K562 (cell line): ENCODE data around the gene FAM43B. TPM values are rescaled to one million over a fixed set of nuclear protein-coding genes. Genes with fewer than 3 reads are reported as not detected.

Experiments
- ATAC-seq: fragments of 200-7000 bp; cut with Tn5 transposase; 3 replicates; pipeline ENCODE4 v1.9.1; 2020; ENCODE audit warnings: moderate library complexity
- BruUV-seq: library from RNA; stranded (reverse); fragments of 400-500 nt; replicated peaks from 2 replicates; lab custom pipeline; 2021; lab: Mats Ljungman, UMichigan
- CTCF ChIA-PET: fragments of 300-600 bp; formaldehyde crosslinking; extraction: SDS; loops from one replicate; lab custom pipeline; 2021; ENCODE audit warnings: low intra/inter-chr PET ratio; lab: Yijun Ruan, JAX
- POLR2A ChIA-PET: fragments of 300-600, 350-650 bp; sonication (Branson Sonifier 250); formaldehyde crosslinking; extraction: SDS; loops from one replicate; lab custom pipeline; 2021; ENCODE audit warnings: antibody characterized with exemption, inconsistent platforms; lab: Yijun Ruan, JAX
- DNase-seq, 4 experiments: peaks; one replicate each; pipeline versions ENCODE4 v3.0.0 to v3.0.0-alpha.2; 2011 to 2018; ENCODE audit warnings: low spot score in 3 of 4, mixed read lengths in 3 of 4; ENCODE audit errors: extremely low read depth in 1 of 4
- FAIRE-seq: peaks from 2 replicates; lab custom pipeline; 2011; peaks lifted over from hg19 to GRCh38; lab: Jason Lieb, UNC
- H2AFZ ChIP-seq: 2 replicates; pipeline ENCODE4 v1.6.0; 2011; ENCODE audit warnings: low read depth, low read length, control low read depth, inconsistent platforms
- H3K27ac ChIP-seq: fragments of 200-600 bp; 3 replicates; pipeline ENCODE4 v1.8.0; 2011; ENCODE audit warnings: low read depth, mild to moderate bottlenecking, control low read depth, inconsistent platforms, low read length, moderate library complexity, mixed read lengths; ENCODE audit errors: extremely low read depth
- H3K27me3 ChIP-seq, 2 experiments: fragments of 300-600 bp in 1 of 2; 2 replicates in 1 of 2; 3 replicates in 1 of 2; pipeline versions ENCODE4 v1.6.0 to v1.8.0; 2011; ENCODE audit warnings: inconsistent platforms in 2 of 2, low read length in 2 of 2, mild to moderate bottlenecking in 1 of 2, mixed read lengths in 1 of 2, moderate library complexity in 1 of 2; ENCODE audit not compliant: control insufficient read depth in 2 of 2, insufficient read depth in 2 of 2
- H3K36me3 ChIP-seq: fragments of 300-600 bp; 3 replicates; pipeline ENCODE4 v1.8.0; 2011; ENCODE audit warnings: mild to moderate bottlenecking, low read length, inconsistent platforms; ENCODE audit not compliant: control insufficient read depth, insufficient read depth
- H3K4me1 ChIP-seq, 2 experiments: fragments of 200-600 bp in 1 of 2; replicated peaks in 1 of 2; 2 replicates in 1 of 2; 3 replicates in 1 of 2; pipeline versions ENCODE4 v1.5.1 to v1.8.0; 2011; ENCODE audit warnings: inconsistent platforms in 2 of 2, low read length in 2 of 2, mild to moderate bottlenecking in 1 of 2, mixed read lengths in 1 of 2, moderate library complexity in 1 of 2; ENCODE audit not compliant: control insufficient read depth in 2 of 2, insufficient read depth in 2 of 2
- H3K4me2 ChIP-seq: 2 replicates; pipeline ENCODE4 v1.6.1; 2011; ENCODE audit warnings: low read length, control low read depth, inconsistent platforms, mixed read lengths; ENCODE audit not compliant: insufficient read depth
- H3K4me3 ChIP-seq: fragments of 200-600 bp; sonication (generic), shearing (Covaris generic); 2 replicates; pipeline ENCODE4 v1.5.1; 2016; ENCODE audit warnings: control low read depth, inconsistent platforms
- H3K79me2 ChIP-seq: fragments of 200-600 bp; 3 replicates; pipeline ENCODE4 v1.8.0; 2011; ENCODE audit warnings: low read length, inconsistent platforms; ENCODE audit not compliant: control insufficient read depth, insufficient read depth
- H3K9ac ChIP-seq, 2 experiments: 2 replicates each; pipeline versions ENCODE4 v1.6.0 to v1.6.1; 2011; ENCODE audit warnings: low read depth in 2 of 2, low read length in 2 of 2, control low read depth in 1 of 2, inconsistent platforms in 1 of 2, mild to moderate bottlenecking in 1 of 2, mixed read lengths in 1 of 2; ENCODE audit not compliant: insufficient read depth in 1 of 2
- H3K9me1 ChIP-seq: one replicate; pipeline ENCODE4 v1.6.0; 2011; ENCODE audit warnings: inconsistent platforms, mild to moderate bottlenecking, low read length, moderate library complexity; ENCODE audit not compliant: control insufficient read depth, insufficient read depth
- H3K9me3 ChIP-seq: replicated peaks from 2 replicates; pipeline ENCODE4 v1.5.1; 2011; ENCODE audit warnings: low read depth, low read length, inconsistent platforms; ENCODE audit not compliant: control insufficient read depth, insufficient read depth
- H4K20me1 ChIP-seq: replicated peaks from 2 replicates; pipeline ENCODE4 v1.6.1; 2011; ENCODE audit warnings: low read length, inconsistent platforms, mixed read lengths; ENCODE audit not compliant: control insufficient read depth, insufficient read depth
- BRD4 ChIP-seq: fragments of 200-600 bp; sonication (generic); IDR thresholded peaks from 2 replicates; pipeline ENCODE4 v1.6.1; 2017; ENCODE audit warnings: inconsistent platforms
- SNIP1 ChIP-seq: fragments of 450-650 bp; IDR thresholded peaks from 2 replicates; pipeline ENCODE4 v1.7.1; 2017; ENCODE audit warnings: low read depth, mild to moderate bottlenecking
- WGBS: fragments of 100-300 bp; shearing (Covaris generic); methylation state at CpG from one replicate; pipeline ENCODE4 v1.1.6; 2016; ENCODE audit warnings: low coverage, mixed read lengths; ENCODE audit not compliant: insufficient coverage; ENCODE audit errors: missing lambda C conversion rate; 5-methylcytosine and 5-hydroxymethylcytosine counted together
- in situ Hi-C: fragments of 300-500 bp; cut with MboI; formaldehyde crosslinking; loops from 4 replicates; pipeline ENCODE4 v1.15.0; 2018; ENCODE audit warnings: inconsistent platforms, mixed read lengths
- intact Hi-C: fragments of 100-400 bp; cut with micrococcal nuclease; formaldehyde crosslinking; loops from 2 replicates; pipeline ENCODE4 v1.14.2; 2022
- polyA plus RNA-seq, 8 experiments: library from polyadenylated mRNA; depleted of rRNA in 4 of 8; stranded (reverse) in 5 of 8; unstranded in 3 of 8; fragments of >200 nt; fragmentation: Nextera tagmentation in 2 of 8; fragmentation: Illumina TruSeq in 1 of 8; extraction: Ambion mirVana in 2 of 8; extraction: Trizol in 1 of 8; gene quantifications; 2 replicates each; pipeline versions ENCODE4 v1.2.1 to v1.2.3, GENCODE V29; 2011 to 2014; ENCODE audit warnings: inconsistent platforms in 1 of 8, missing spikeins in 1 of 8
- total RNA-seq, 7 experiments: library from RNA; depleted of rRNA in 6 of 7; stranded (reverse); fragments of >200 nt in 6 of 7; fragmentation: Illumina TruSeq in 2 of 7; extraction: Trizol in 2 of 7; gene quantifications; 2 replicates each; pipeline versions ENCODE4 v1.2.1 to v1.2.3, GENCODE V29; 2011 to 2021; ENCODE audit warnings: low replicate concordance in 1 of 7
- TF ChIP-seq, protein P1 (sequence below): sonication (generic); formaldehyde crosslinking; IDR thresholded peaks from 2 replicates; pipeline ENCODE4 v1.8.1; 2023; ENCODE audit warnings: mild to moderate bottlenecking, missing genetic modification reagents

The FAM43B gene
- total and polyA plus RNA-seq, 9 of the 15 experiments (the other 6 are each of a cell fraction or from before 2014, with no cell fraction given) = not detected

DNA sequence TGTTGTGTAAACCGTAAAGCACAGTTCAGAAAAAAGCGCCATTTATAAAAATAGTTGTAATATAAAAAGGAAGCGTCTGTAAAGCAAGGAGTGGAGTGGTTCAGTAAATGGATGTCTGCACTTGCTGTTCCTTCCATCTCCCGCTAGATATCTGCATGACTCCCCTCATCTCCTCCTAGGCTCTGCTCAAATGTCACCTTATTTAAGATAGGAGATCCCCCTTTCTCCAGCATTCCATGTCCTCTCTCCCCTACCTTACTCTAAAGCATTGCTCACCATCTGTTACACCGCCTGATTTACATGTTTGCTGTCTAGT, 45.2 kb upstream of the FAM43B start:
- DNase-seq (peak in 2 of 4 experiments; percentile 27 to 41), FAIRE-seq (no peak), ATAC-seq (peak; percentile 16)
- intact Hi-C loops = no loop called here
- ChIA-PET POLR2A (interaction anchor here (1.5 kb wide), 1 partner anchor 16 kb away, joined by 3 read pairs; no protein-coding TSS in a partner anchor), CTCF (no interaction called here)
- H3K79me2 ChIP-seq = peaks cover 40% of the 10 kb centered on the region
- H4K20me1 ChIP-seq = no peaks in the 10 kb centered on the region; the same call in 1 of the 2 replicates
- peak overlapping the region; percentile 99 for H3K4me2 ChIP-seq
- in situ Hi-C loops = no loop called here
- peak overlapping the region; percentile 78 for H3K27ac ChIP-seq
- BruUV-seq = no TSS peak
- peaks cover 3 to 11% of the 10 kb centered on the region in 2 experiments; a peak in 3 of 5 replicates for H3K4me1 ChIP-seq
- H3K9me3 ChIP-seq = peaks cover 7% of the 10 kb centered on the region; the same call in 1 of the 2 replicates
- peak overlapping the region; percentile 86 for H3K4me3 ChIP-seq
- peak overlapping the region; percentile 100 for H2AFZ ChIP-seq
- H3K9ac ChIP-seq = peak overlapping the region; percentile 76 to 95
- peaks cover 13 to 14% of the 10 kb centered on the region in 2 experiments; a peak in 4 of 5 replicates for H3K27me3 ChIP-seq
- H3K9me1 ChIP-seq = no peaks in the 10 kb centered on the region
- peaks cover 33% of the 10 kb centered on the region for H3K36me3 ChIP-seq
- 3% methylated on average over 5 of the region's 5 CpGs for WGBS
- TF ChIP-seq, protein P1, sequence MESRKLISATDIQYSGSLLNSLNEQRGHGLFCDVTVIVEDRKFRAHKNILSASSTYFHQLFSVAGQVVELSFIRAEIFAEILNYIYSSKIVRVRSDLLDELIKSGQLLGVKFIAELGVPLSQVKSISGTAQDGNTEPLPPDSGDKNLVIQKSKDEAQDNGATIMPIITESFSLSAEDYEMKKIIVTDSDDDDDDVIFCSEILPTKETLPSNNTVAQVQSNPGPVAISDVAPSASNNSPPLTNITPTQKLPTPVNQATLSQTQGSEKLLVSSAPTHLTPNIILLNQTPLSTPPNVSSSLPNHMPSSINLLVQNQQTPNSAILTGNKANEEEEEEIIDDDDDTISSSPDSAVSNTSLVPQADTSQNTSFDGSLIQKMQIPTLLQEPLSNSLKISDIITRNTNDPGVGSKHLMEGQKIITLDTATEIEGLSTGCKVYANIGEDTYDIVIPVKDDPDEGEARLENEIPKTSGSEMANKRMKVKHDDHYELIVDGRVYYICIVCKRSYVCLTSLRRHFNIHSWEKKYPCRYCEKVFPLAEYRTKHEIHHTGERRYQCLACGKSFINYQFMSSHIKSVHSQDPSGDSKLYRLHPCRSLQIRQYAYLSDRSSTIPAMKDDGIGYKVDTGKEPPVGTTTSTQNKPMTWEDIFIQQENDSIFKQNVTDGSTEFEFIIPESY (CRISPR knock-in tag) = no peak
- TF ChIP-seq SNIP1 (0 out of 2 replicates have a peak, but pooled peaks have one; percentile 26), BRD4 (0 out of 2 replicates have a peak, but pooled peaks have one; percentile 7)
